NCI-H510A (cell line): ENCODE measurements around the gene CFP.
"Not testable (repeated sequence)": the region's sequence is repeated elsewhere in the genome, so short reads cannot be mapped to it uniquely, and the experiment has no call there.

ENCODE experiments used
- DNase-seq: peaks from one replicate; lab custom pipeline; 2025; lab: John Stamatoyannopoulos, UW

The CFP gene

GRCh38 chrX:47629419-47630200, at the start of gene CFP:
TSS of gene CFP (minus strand) at chrX:47629930. CDS start at chrX:47629844, 86 bp downstream.
- no peak for DNase-seq

GRCh38 chrX:47675959-47676859, 46.5 kb upstream of the CFP start:
- DNase-seq: not testable (repeated sequence)

DNA sequence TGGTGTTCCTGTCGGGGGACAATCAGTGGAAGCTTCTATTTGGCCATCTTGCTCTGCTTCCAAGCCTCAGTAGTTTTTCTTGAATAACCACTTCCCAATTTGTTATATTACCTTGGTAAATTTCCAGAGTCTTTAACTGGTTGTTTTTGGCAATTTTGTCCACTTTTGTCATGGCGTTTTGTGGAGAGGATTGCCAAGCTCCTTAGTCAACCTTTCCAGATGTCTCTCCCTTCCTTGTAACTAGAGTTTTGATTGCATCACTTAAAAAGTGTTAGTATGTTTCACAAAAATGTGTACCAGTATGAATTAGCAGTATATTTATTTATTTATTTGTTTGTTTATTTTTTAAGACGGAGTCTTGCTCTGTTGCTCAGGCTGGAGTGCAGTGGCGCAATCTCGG, 45.0 kb upstream of the CFP start:
- no peak for DNase-seq

DNA sequence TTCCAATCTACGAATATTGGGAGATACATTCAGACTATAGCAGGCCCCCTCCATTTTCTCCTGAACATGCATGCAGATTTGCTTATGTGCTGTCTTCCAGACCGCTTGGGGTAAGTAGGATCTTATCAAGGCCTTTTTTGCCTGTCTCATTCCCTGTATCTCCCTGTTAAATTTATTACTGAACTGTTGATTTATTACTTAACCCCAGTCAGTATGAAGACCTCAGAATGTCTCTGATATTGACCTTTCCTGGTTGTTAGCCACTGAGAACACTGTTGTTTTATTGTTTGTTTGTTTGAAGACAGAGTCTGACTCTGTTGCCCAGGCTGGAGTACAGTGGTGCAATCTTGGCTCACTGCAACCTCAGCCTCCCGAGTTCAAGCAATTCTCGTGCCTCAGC, 36.1 kb upstream of the CFP start:
- DNase-seq: not testable (repeated sequence)

DNA sequence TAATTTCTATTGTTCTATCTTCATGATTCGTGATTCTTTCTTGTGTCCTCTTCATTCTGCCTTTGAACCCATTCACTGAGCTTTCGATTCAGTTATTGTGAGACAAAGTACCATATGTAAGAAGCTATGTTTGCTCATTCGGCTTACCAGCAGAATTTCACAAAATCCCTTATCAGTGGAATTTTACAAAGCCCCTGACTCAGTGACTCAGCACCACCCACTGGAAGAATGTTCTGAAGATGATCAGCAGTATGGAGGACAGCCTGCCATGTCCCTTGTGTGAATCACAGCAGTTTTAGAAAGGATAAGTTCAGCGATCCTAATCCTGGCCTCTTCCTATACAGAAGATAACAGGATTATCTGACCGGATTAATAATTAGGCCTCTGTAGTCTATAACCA, 35.0 kb upstream of the CFP start:
- DNase-seq: no peak

DNA sequence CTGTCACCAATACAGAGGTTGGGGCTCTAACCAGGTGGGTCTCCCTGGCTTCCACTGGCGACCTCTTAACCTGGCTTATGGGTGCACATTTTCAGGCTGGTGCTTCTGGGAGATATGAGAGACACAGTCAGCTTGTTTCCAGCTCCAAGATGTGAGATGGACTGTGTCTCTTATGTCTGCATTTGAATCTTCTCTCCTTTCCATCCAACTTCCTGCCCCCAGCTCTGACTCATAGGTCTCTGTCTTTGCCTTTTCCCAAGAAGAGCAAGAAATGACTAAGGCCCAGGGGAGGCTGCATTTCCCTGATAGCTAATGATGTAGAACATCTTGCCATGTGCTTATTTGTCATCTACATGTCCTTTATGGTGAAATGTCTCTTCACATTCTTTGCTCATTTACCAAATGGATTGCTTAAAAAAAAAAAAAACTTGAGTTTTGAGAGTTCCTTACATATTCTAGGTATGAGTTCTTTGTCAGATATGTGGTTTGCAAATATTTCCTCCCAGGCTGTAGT, 32.5 kb upstream of the CFP start:
- DNase-seq: no peak

DNA sequence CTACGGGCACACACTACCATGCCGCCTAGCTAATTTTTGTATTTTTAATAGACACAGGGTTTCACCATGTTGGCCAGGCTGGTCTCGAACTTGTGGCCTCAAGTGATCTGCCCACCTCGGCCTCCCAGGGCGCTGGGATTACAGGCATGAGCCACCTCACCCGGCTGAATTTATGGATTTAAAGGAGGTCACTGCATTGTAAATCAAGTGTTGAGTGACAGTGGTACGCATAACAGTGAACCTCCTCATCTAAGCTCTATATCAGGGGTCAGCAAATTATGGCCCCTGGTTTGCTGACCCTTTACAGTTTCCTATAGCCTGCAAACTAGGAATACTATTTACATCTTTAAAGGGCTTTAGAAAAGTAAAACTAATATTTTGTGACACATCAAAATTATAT, 31.8 kb upstream of the CFP start:
- no peak for DNase-seq

- no peak for DNase-seq
Measured at GRCh38 chrX:47659421-47659726, 29.6 kb upstream of the CFP start.

GRCh38 chrX:47658684-47659420, 29.1 kb upstream of the CFP start, which contains the start of gene UXT:
TSS of gene UXT (minus strand) at chrX:47659180. CDS start at chrX:47658927, 253 bp downstream.
- DNase-seq: peak; percentile 94

- no peak for DNase-seq
Measured at GRCh38 chrX:47658301-47658683, 28.6 kb upstream of the CFP start.

- no peak for DNase-seq
Measured at GRCh38 chrX:47651043-47651905, 21.5 kb upstream of the CFP start.

- peak; percentile 99 for DNase-seq
Measured at GRCh38 chrX:47650164-47651042, 20.7 kb upstream of the CFP start, which contains the start of gene ELK1. TSS of gene ELK1 (minus strand) at chrX:47650563. CDS start at chrX:47641441, 9,122 bp downstream.

- no peak for DNase-seq
Measured at GRCh38 chrX:47649781-47650163, 20.0 kb upstream of the CFP start.

DNA sequence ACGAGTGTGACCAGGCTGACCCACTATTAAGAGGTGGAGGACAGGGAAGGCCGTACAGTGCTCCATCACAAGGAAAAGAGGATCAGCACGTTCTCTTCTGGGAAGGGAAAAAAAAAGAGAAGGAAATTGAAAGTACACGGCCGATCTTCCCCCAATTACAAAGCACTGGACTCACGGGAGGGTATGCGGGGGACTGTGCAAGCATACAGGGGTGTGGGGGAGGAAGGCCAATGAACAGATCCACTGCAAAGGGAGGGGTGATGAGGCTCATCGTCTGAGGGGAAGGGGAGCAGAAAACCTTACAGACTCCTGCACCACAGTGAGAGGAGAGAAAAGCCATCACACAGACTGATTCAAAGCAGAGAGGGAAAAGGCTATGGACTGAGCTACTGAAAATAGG, 19.5 kb upstream of the CFP start:
- no peak for DNase-seq

GRCh38 chrX:47648376-47648775, 18.6 kb upstream of the CFP start:
- DNase-seq: no peak

DNA sequence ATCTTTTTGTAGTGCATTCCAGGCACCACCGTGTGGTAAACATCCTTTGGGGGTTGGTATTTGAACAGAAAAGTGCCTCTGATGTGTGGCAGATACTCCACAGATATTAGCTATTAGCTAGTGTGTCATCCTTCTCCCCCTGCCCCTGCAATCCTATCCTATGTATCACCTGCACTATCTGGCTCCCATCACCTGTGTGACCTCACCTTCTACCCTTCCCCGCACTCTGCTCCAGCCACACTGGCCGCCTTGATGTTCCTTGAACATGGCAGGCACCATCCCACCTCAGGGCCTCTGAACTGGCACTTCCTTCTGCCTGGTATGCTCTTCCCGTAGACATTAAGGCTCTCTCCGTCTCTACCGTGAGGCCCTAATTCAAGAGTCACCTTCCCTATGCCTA, 16.9 kb upstream of the CFP start:
- no peak for DNase-seq

DNA sequence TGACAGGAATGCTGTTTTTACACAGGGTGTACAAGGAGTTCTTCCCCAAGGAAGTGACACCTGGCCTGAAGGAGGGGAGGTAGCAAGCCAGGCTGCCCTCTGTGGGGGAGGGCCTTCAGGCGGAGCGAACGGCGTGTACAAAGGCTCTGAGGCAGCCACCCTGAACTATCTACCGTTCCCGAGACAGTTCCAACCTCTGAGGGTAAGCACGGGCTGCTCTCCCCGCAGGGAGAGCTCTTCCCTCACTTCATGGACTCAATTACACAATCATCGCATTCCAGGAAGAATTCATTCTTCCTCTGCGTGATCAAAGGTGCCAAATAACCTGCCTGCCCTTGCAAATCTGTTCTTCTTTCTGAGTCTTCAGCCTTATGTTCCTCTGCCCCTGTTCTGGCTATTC, 15.8 kb upstream of the CFP start:
- DNase-seq: no peak

- DNase-seq: no peak
Measured at GRCh38 chrX:47644557-47645091, 14.9 kb upstream of the CFP start.

GRCh38 chrX:47643926-47644325, 14.2 kb upstream of the CFP start:
- DNase-seq: no peak

DNA sequence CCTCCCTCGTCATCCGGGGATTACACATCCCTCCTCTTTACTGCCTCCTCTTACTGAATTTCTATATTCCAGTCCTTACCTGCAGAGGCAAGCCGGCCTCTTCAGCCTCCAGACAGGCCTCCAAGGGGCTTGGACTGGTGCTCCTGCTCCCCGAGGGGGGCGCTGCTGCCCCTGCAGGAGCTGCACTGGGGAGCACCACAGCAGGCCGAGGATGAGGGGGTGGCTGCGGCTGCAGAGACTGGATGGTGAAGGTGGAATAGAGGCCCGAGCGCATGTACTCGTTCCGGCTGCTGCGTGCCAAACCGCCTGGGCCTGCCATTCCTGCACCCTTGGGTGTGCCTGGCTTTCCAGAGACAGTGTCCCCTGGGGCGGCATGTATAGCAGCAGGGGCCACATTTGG, 9.1 kb upstream of the CFP start:
- DNase-seq: no peak
